ENCODE results near the gene SFTPB.

Gene SFTPB

DNA sequence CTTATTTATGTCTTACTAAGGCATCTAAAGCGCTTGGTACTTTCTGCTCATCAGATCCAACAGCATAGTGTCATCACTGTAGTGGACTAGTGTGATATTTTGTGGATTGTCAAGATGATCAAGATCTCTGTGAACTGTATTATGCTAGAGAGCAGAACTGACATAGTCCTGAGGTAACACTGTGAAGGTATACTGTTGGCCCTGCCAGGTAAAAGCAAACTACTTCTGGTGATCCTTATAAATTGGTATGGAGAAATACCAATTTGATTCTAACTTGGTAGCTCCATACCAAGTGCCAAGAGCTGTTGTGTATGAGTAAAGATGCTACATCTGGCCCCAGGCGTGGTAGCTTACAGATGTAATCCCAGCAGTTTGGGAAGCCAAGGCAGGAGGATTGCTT, 15.9 kb downstream of the SFTPB start:
- Histone ChIP-seq H2AFZ (ENCODE audit: low read depth, low read length) (no peak overlapping the region), H3K9me3 (ENCODE audit: low read length) (no peaks in the 10 kb centered on the region), H3K36me3 (ENCODE audit: insufficient read depth, low read length) (peaks cover 63% of the 10 kb centered on the region), H3K27me3 (ENCODE audit: insufficient read depth, low read length) (no peaks in the 10 kb centered on the region), H3K4me3 (ENCODE audit: low read length) (no peak overlapping the region), H3K4me1 (ENCODE audit: insufficient read depth, low read length) (no peaks in the 10 kb centered on the region)

GRCh38 chr2:85651097-85651496, 16.9 kb downstream of the SFTPB start:
- Histone ChIP-seq H3K36me3 (ENCODE audit: insufficient read depth, low read length) (peaks cover 68% of the 10 kb centered on the region), H3K27me3 (ENCODE audit: insufficient read depth, low read length) (no peaks in the 10 kb centered on the region), H2AFZ (ENCODE audit: low read depth, low read length) (no peak overlapping the region), H3K9me3 (ENCODE audit: low read length) (no peaks in the 10 kb centered on the region), H3K4me1 (ENCODE audit: insufficient read depth, low read length) (no peaks in the 10 kb centered on the region), H3K4me3 (ENCODE audit: low read length) (no peak overlapping the region)

- Histone ChIP-seq H3K4me1 (ENCODE audit: insufficient read depth, low read length) (no peaks in the 10 kb centered on the region), H3K4me3 (ENCODE audit: low read length) (no peak overlapping the region), H3K9me3 (ENCODE audit: low read length) (no peaks in the 10 kb centered on the region), H3K36me3 (ENCODE audit: insufficient read depth, low read length) (peaks cover 74% of the 10 kb centered on the region), H3K27me3 (ENCODE audit: insufficient read depth, low read length) (no peaks in the 10 kb centered on the region), H2AFZ (ENCODE audit: low read depth, low read length) (no peak overlapping the region)
Observed at GRCh38 chr2:85650456-85650855, 17.5 kb downstream of the SFTPB start.

- no peak overlapping the region for H2AFZ ChIP-seq (ENCODE audit: low read depth, low read length)
- no peaks in the 10 kb centered on the region for H3K27me3 ChIP-seq (ENCODE audit: insufficient read depth, low read length)
- no peak overlapping the region for H3K4me3 ChIP-seq (ENCODE audit: low read length)
- no peaks in the 10 kb centered on the region for H3K4me1 ChIP-seq (ENCODE audit: insufficient read depth, low read length)
- H3K9me3 ChIP-seq (ENCODE audit: low read length): no peaks in the 10 kb centered on the region
- peaks cover 81% of the 10 kb centered on the region for H3K36me3 ChIP-seq (ENCODE audit: insufficient read depth, low read length)
Observed at GRCh38 chr2:85649201-85650190, 18.5 kb downstream of the SFTPB start.

- Histone ChIP-seq H3K36me3 (ENCODE audit: insufficient read depth, low read length) (peaks cover 84% of the 10 kb centered on the region), H2AFZ (ENCODE audit: low read depth, low read length) (no peak overlapping the region), H3K4me3 (ENCODE audit: low read length) (no peak overlapping the region), H3K4me1 (ENCODE audit: insufficient read depth, low read length) (no peaks in the 10 kb centered on the region), H3K27me3 (ENCODE audit: insufficient read depth, low read length) (no peaks in the 10 kb centered on the region), H3K9me3 (ENCODE audit: low read length) (no peaks in the 10 kb centered on the region)
Observed at GRCh38 chr2:85648619-85649018, 19.4 kb downstream of the SFTPB start.

- no peaks in the 10 kb centered on the region for H3K4me1 ChIP-seq (ENCODE audit: insufficient read depth, low read length)
- H2AFZ ChIP-seq (ENCODE audit: low read depth, low read length): no peak overlapping the region
- H3K9me3 ChIP-seq (ENCODE audit: low read length): no peaks in the 10 kb centered on the region
- H3K4me3 ChIP-seq (ENCODE audit: low read length): no peak overlapping the region
- no peaks in the 10 kb centered on the region for H3K27me3 ChIP-seq (ENCODE audit: insufficient read depth, low read length)
- H3K36me3 ChIP-seq (ENCODE audit: insufficient read depth, low read length): peaks cover 84% of the 10 kb centered on the region
Observed at GRCh38 chr2:85647823-85648526, 20.0 kb downstream of the SFTPB start.

- Histone ChIP-seq H3K36me3 (ENCODE audit: insufficient read depth, low read length) (peaks cover 87% of the 10 kb centered on the region), H3K9me3 (ENCODE audit: low read length) (no peaks in the 10 kb centered on the region), H3K4me1 (ENCODE audit: insufficient read depth, low read length) (no peaks in the 10 kb centered on the region), H3K27me3 (ENCODE audit: insufficient read depth, low read length) (no peaks in the 10 kb centered on the region), H3K4me3 (ENCODE audit: low read length) (no peak overlapping the region), H2AFZ (ENCODE audit: low read depth, low read length) (no peak overlapping the region)
Observed at GRCh38 chr2:85646166-85646565, 21.8 kb downstream of the SFTPB start.

GRCh38 chr2:85644909-85645308, 23.1 kb downstream of the SFTPB start:
- no peaks in the 10 kb centered on the region for H3K27me3 ChIP-seq (ENCODE audit: insufficient read depth, low read length)
- H3K36me3 ChIP-seq (ENCODE audit: insufficient read depth, low read length): peaks cover 87% of the 10 kb centered on the region
- no peak overlapping the region for H3K4me3 ChIP-seq (ENCODE audit: low read length)
- no peak overlapping the region for H2AFZ ChIP-seq (ENCODE audit: low read depth, low read length)
- H3K9me3 ChIP-seq (ENCODE audit: low read length): no peaks in the 10 kb centered on the region
- no peaks in the 10 kb centered on the region for H3K4me1 ChIP-seq (ENCODE audit: insufficient read depth, low read length)

DNA sequence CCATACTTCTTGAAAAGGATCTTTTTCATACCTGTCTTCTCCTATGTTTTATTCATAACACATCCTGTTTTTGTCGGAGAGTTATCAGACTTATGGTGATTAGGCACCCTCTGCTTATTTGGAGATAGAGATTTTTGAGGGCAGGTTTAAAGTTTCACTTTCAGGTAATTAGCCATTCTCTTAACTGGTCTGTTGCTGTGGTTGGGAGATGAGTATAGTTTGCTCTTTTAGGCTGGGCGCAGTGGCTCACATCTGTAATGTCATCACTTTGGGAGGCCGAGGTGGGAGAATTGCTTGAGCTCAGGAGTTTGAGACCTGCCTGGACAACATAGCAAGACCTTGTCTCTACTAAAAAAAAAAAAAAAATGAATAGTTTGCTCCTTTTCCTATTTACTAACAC, 25.3 kb downstream of the SFTPB start:
- H2AFZ ChIP-seq (ENCODE audit: low read depth, low read length): no peak overlapping the region
- peaks cover 82% of the 10 kb centered on the region for H3K36me3 ChIP-seq (ENCODE audit: insufficient read depth, low read length)
- H3K4me1 ChIP-seq (ENCODE audit: insufficient read depth, low read length): no peaks in the 10 kb centered on the region
- H3K27me3 ChIP-seq (ENCODE audit: insufficient read depth, low read length): no peaks in the 10 kb centered on the region
- H3K4me3 ChIP-seq (ENCODE audit: low read length): no peak overlapping the region
- no peaks in the 10 kb centered on the region for H3K9me3 ChIP-seq (ENCODE audit: low read length)

DNA sequence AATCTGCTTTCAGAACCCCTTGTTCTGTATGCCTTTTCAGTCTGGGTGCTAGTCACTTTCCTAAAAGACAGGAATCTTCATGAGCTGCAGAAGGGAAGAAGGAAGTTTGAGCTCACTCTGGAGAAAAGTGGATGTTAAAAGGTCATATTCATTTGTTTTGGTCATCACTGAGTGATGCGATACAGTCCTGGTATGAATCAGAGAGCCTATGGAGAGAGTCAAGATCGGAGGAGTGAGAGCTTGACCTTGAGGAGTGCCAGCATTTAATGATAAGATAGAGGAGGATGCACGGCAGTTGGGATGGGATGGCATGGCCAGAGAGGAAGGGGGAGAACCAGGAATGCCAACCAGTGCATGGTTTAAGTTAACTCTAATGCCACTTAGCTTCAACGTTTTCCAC, 32.4 kb downstream of the SFTPB start:
- no peak overlapping the region for H3K4me3 ChIP-seq (ENCODE audit: low read length)
- peaks cover 70% of the 10 kb centered on the region for H3K36me3 ChIP-seq (ENCODE audit: insufficient read depth, low read length)
- H3K27me3 ChIP-seq (ENCODE audit: insufficient read depth, low read length): no peaks in the 10 kb centered on the region
- H2AFZ ChIP-seq (ENCODE audit: low read depth, low read length): no peak overlapping the region
- no peaks in the 10 kb centered on the region for H3K4me1 ChIP-seq (ENCODE audit: insufficient read depth, low read length)
- no peaks in the 10 kb centered on the region for H3K9me3 ChIP-seq (ENCODE audit: low read length)

- no peak overlapping the region for H3K4me3 ChIP-seq (ENCODE audit: low read length)
- H3K4me1 ChIP-seq (ENCODE audit: insufficient read depth, low read length): no peaks in the 10 kb centered on the region
- H3K36me3 ChIP-seq (ENCODE audit: insufficient read depth, low read length): peaks cover 75% of the 10 kb centered on the region
- no peak overlapping the region for H2AFZ ChIP-seq (ENCODE audit: low read depth, low read length)
- no peaks in the 10 kb centered on the region for H3K27me3 ChIP-seq (ENCODE audit: insufficient read depth, low read length)
- H3K9me3 ChIP-seq (ENCODE audit: low read length): no peaks in the 10 kb centered on the region
Observed at GRCh38 chr2:85635011-85635410, 33.0 kb downstream of the SFTPB start.

- H3K9me3 ChIP-seq (ENCODE audit: low read length): no peaks in the 10 kb centered on the region
- H3K27me3 ChIP-seq (ENCODE audit: insufficient read depth, low read length): no peaks in the 10 kb centered on the region
- H3K4me1 ChIP-seq (ENCODE audit: insufficient read depth, low read length): no peaks in the 10 kb centered on the region
- H3K36me3 ChIP-seq (ENCODE audit: insufficient read depth, low read length): peaks cover 78% of the 10 kb centered on the region
- H3K4me3 ChIP-seq (ENCODE audit: low read length): no peak overlapping the region
- H2AFZ ChIP-seq (ENCODE audit: low read depth, low read length): no peak overlapping the region
Observed at GRCh38 chr2:85631316-85631715, 36.7 kb downstream of the SFTPB start.

- Histone ChIP-seq H3K9me3 (ENCODE audit: low read length) (no peaks in the 10 kb centered on the region), H3K4me3 (ENCODE audit: low read length) (no peak overlapping the region), H3K4me1 (ENCODE audit: insufficient read depth, low read length) (no peaks in the 10 kb centered on the region), H3K36me3 (ENCODE audit: insufficient read depth, low read length) (peaks cover 85% of the 10 kb centered on the region), H2AFZ (ENCODE audit: low read depth, low read length) (no peak overlapping the region), H3K27me3 (ENCODE audit: insufficient read depth, low read length) (no peaks in the 10 kb centered on the region)
Observed at GRCh38 chr2:85628658-85629057, 39.3 kb downstream of the SFTPB start.

All from neuron (in vitro differentiated cells).